ENCODE results near the gene NOC3L. TPM values are rescaled to one million over a fixed set of nuclear protein-coding genes. Genes with fewer than 3 reads are reported as not detected.
A peak's percentile ranks its signal among the peaks of the same experiment; 100 is the strongest.

Gene NOC3L
- polyA plus RNA-seq, 1 of the 3 experiments (the other 2 are of a cell fraction), result 9.0 TPM

GRCh38 chr10:94362360-94363250, at the start of gene NOC3L (continued):
- TF ChIP-seq RAD21 (IDR thresholded peaks at IDR 0.05; ENCODE audit: low read length), result peak; percentile 38
- TF ChIP-seq SIN3A (IDR thresholded peaks at IDR 0.05; ENCODE audit: borderline replicate concordance, low read depth, low read length), result peak; percentile 94
- TF ChIP-seq FOSL2 (IDR thresholded peaks at IDR 0.05; ENCODE audit: borderline replicate concordance, low read depth), result no peak
- peak; percentile 98 for TF ChIP-seq GABPA (IDR thresholded peaks at IDR 0.05; ENCODE audit: low read depth)
- TF ChIP-seq USF1 (IDR thresholded peaks at IDR 0.05; ENCODE audit: borderline replicate concordance, low read depth), result peak; percentile 49; the same call in 1 of the 2 replicates
- TF ChIP-seq NRF1 (IDR thresholded peaks at IDR 0.05; ENCODE audit: low read depth, low read length), result peak; percentile 32; the same call in 1 of the 2 replicates
- TF ChIP-seq JUND (IDR thresholded peaks at IDR 0.05), result no peak
- TF ChIP-seq TEAD4 (IDR thresholded peaks at IDR 0.05; ENCODE audit: borderline replicate concordance, insufficient read depth), result no peak
- peak; percentile 60; the same call in 1 of the 2 replicates for TF ChIP-seq REST (IDR thresholded peaks at IDR 0.05; ENCODE audit: low read depth, low read length)

- Histone ChIP-seq H4K20me1 (ENCODE audit: insufficient read depth) (no peaks in the 10 kb centered on the region), H3K9me3 (no peaks in the 10 kb centered on the region), H3K27me3 (ENCODE audit: insufficient read depth) (no peaks in the 10 kb centered on the region), H3K27ac (ENCODE audit: low read depth in 2 of 2, low read length in 1 of 2) (peak overlapping the region in 1 of 2 experiments; percentile 61; a peak in 1 of 4 replicates), H3K9ac (no peak overlapping the region), H2AFZ (ENCODE audit: low read depth) (no peak overlapping the region), H3K4me3 (ENCODE audit: low read depth in 2 of 2, low read length in 1 of 2) (no peak overlapping the region), H3K9me2 (no peaks in the 10 kb centered on the region), H3F3A (replicated peaks; ENCODE audit: insufficient read depth) (peaks cover 5% of the 10 kb centered on the region), H3K4me2 (peak overlapping the region; percentile 46; the same call in 1 of the 2 replicates), H3K36me3 (replicated peaks in 1 of 2; ENCODE audit: control insufficient read depth in 1 of 2, insufficient read depth in 2 of 2, low read length in 1 of 2) (no peaks in the 10 kb centered on the region), H3K4me1 (ENCODE audit: control insufficient read depth in 1 of 2, insufficient read depth in 2 of 2, low read depth in 1 of 2, low read length in 1 of 2) (peaks cover 0 to 9% of the 10 kb centered on the region in 2 experiments; a peak in 1 of 4 replicates), H3K79me2 (ENCODE audit: insufficient read depth) (peaks cover 65% of the 10 kb centered on the region)
- no peak for DNase-seq
- ChIA-PET POLR2A (no interaction called here), CTCF (interaction anchor here (1.9 to 4.4 kb wide), 2 partner anchors 8 to 32 kb away, joined by 5 to 21 read pairs; no protein-coding TSS in a partner anchor)
- TF ChIP-seq JUND (IDR thresholded peaks at IDR 0.05), result no peak
- no peak for TF ChIP-seq POLR2AphosphoS5 (IDR thresholded peaks at IDR 0.05; ENCODE audit: low read depth, low read length)
- no peak for TF ChIP-seq NFIC (IDR thresholded peaks at IDR 0.05; ENCODE audit: borderline replicate concordance)
- no peak for TF ChIP-seq TEAD4 (IDR thresholded peaks at IDR 0.05; ENCODE audit: borderline replicate concordance, insufficient read depth)
- TF ChIP-seq GATA2 (CRISPR knock-in tag; IDR thresholded peaks at IDR 0.05), result no peak
- no peak for TF ChIP-seq TCF12 (IDR thresholded peaks at IDR 0.05)
- 58% methylated on average over 3 of the region's 3 CpGs for WGBS (ENCODE audit: low lambda C conversion rate)
Observed at GRCh38 chr10:94412449-94412848, 49.7 kb upstream of the NOC3L start.

Data from SK-N-SH (cell line).